Measurements from ENCODE around the gene PRKACA. TPM values are rescaled to one million over a fixed set of nuclear protein-coding genes. Genes with fewer than 3 reads are reported as not detected.

Gene PRKACA
- total RNA-seq, 1 experiment from 2014 or later, result 57.3 TPM

DNA sequence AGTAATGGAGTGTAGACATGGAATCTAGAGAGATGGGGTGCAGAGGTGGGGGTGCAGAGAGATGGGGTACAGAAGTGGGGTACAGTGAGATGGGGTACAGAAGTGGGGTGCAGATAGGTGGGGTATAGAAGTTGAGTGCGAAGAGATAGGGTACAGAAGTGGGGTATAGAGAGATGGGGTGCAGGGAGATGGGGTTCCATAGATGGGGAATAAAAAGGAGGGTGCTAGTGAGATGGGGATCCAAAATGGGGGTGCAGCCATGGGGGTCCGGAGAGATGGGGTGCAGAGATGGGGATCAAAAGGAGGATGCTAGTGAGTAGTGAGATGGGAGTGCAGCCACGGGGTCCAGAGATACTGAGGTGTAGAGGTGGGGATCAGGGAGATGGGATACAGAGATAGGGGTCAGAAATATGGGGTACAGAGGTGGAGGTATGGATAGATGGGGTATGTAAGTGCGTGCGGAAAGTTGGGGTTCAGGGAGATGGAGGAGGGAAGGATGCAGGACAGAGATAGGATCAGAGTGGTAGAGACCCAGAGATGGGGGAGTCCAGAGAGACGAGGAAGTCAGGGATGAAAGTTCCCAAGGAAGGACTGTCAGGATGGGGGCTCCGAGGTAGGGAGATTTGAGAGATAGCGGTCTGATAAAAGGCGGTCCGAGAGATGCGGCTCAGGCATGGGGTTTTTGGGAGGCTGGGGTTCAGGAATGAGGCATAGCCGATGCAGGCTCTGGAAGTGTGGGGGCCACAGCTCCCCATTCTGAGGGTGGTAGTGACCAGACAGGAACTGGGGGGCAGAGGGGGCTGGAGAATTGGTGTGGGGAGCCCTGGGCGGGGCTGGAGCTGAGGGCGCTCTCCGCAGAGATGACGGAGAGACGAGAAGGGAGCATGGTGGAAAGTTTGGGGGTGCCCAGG lies 59.1 kb downstream of the PRKACA start:
- intact Hi-C loops (cut with micrococcal nuclease; ENCODE audit: unreplicated experiment), result no loop called here

DNA sequence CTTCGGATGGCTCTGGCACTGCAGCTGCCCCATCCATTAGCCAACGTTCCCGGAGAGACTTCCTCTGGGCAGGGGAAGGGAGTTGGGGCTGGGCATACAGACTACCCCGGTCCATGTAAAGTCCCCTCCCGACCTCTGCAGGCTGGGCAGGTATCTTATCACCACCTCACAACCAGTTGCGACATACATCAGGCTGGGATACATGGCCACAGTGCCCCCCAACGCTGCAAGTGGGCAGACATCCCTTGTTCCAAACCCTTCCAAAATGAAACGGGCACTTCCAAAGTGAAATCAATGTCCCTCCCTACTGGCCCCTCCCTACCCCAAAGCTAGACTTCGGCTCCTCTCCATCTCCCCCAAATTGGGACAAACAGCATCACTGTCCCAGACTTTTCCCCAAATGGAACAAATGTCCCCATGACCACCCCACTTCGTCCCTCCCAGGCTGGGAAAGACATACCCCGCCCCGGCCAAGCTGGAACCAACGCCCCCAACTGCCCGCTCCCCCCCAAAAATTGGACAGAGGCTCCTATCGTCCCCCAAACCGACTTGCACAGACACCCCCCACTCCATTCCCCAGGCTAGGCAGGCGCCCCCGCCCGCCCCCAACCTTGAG lies 60.7 kb downstream of the PRKACA start:
- DNase-seq, result no peak
- H3K4me3 Mint-ChIP-seq (ENCODE audit: low read depth, unreplicated experiment), result no peak overlapping the region
- H3K27ac Mint-ChIP-seq (ENCODE audit: unreplicated experiment), result no peak overlapping the region
- H3K4me1 Mint-ChIP-seq (ENCODE audit: low read depth, unreplicated experiment), result no peaks in the 10 kb centered on the region
- H3K9me3 Mint-ChIP-seq (ENCODE audit: low read depth, unreplicated experiment), result no peaks in the 10 kb centered on the region
- H3K36me3 Mint-ChIP-seq (ENCODE audit: insufficient read depth, unreplicated experiment), result peaks cover 32% of the 10 kb centered on the region
- CTCF ChIA-PET, result interaction anchor here (0.6 kb wide), 1 partner anchor 24 kb away, joined by 3 read pairs; no protein-coding TSS in a partner anchor
- no peaks in the 10 kb centered on the region for H3K27me3 Mint-ChIP-seq (ENCODE audit: unreplicated experiment)
- intact Hi-C loops (cut with micrococcal nuclease; ENCODE audit: unreplicated experiment), result no loop called here
- TF ChIP-seq CTCF (IDR thresholded peaks at IDR 0.05; ENCODE audit: unreplicated experiment), result no peak
- no TSS peak for BruUV-seq (replicated peaks)

More for the DNA sequence above, 59.1 kb downstream of the PRKACA start:
- BruUV-seq (replicated peaks), result no TSS peak
- H3K36me3 Mint-ChIP-seq (ENCODE audit: insufficient read depth, unreplicated experiment), result peaks cover 29% of the 10 kb centered on the region
- H3K27me3 Mint-ChIP-seq (ENCODE audit: unreplicated experiment), result no peaks in the 10 kb centered on the region
- H3K9me3 Mint-ChIP-seq (ENCODE audit: low read depth, unreplicated experiment), result no peaks in the 10 kb centered on the region
- H3K4me1 Mint-ChIP-seq (ENCODE audit: low read depth, unreplicated experiment), result no peaks in the 10 kb centered on the region
- TF ChIP-seq CTCF (IDR thresholded peaks at IDR 0.05; ENCODE audit: unreplicated experiment), result no peak
- no peak overlapping the region for H3K4me3 Mint-ChIP-seq (ENCODE audit: low read depth, unreplicated experiment)
- CTCF ChIA-PET, result no interaction called here
- no peak overlapping the region for H3K27ac Mint-ChIP-seq (ENCODE audit: unreplicated experiment)
- no peak for DNase-seq

DNA sequence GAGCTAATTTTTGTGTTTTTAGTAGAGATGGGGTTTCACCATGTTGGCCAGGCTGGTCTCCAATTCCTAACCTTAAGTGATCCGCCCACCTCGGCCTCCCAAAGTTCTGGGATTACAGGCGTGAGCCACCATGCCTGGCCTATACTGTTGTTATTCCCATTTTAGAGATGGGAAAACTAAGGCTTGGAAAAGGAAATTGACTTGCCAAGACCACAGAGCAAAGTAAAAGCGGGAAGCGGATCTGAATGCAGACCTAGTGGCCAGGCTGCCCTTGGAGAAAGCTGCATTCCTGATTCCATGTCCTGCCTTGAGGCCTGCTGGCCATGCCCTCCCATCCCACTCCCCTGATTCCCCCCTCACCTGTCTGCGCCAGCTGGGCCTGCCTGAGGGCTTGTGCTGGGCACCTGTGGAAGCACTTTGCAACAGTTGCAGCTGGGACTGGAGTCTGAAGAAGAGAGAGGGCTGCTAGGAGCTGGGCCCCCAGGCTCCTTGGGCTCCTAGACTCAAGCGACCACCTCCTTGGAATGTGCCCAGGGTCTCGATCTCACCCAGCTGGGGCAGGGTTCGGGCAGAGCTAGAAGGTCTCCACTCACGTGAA lies 61.4 kb downstream of the PRKACA start:
- no peaks in the 10 kb centered on the region for H3K27me3 Mint-ChIP-seq (ENCODE audit: unreplicated experiment)
- intact Hi-C loops (cut with micrococcal nuclease; ENCODE audit: unreplicated experiment), result no loop called here
- CTCF ChIA-PET, result no interaction called here
- no peaks in the 10 kb centered on the region for H3K4me1 Mint-ChIP-seq (ENCODE audit: low read depth, unreplicated experiment)
- no peak overlapping the region for H3K4me3 Mint-ChIP-seq (ENCODE audit: low read depth, unreplicated experiment)
- no peaks in the 10 kb centered on the region for H3K9me3 Mint-ChIP-seq (ENCODE audit: low read depth, unreplicated experiment)
- H3K27ac Mint-ChIP-seq (ENCODE audit: unreplicated experiment), result no peak overlapping the region
- TF ChIP-seq CTCF (IDR thresholded peaks at IDR 0.05; ENCODE audit: unreplicated experiment), result no peak
- BruUV-seq (replicated peaks), result no TSS peak
- peaks cover 26% of the 10 kb centered on the region for H3K36me3 Mint-ChIP-seq (ENCODE audit: insufficient read depth, unreplicated experiment)
- DNase-seq, result no peak

DNA sequence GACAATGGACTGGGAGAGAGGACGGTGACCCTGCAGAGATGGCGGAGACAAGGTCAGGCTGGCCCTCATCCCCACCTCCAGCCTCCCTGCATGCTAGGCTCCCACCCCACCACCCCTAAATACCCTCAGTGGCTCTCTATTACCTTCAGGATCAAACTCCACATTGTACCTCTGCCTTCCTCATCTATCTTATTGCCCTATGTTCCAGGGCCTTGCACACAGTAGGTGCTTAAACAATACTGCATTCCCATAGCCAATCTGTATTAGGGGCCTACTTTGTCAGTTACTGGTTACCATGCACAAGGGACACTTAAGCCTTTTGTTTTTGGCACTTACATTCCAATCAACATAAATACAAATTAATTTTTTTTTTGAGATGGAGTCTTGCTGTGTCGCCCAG lies 62.2 kb downstream of the PRKACA start:
- Mint-ChIP-seq H3K27ac (ENCODE audit: unreplicated experiment) (no peak overlapping the region), H3K27me3 (ENCODE audit: unreplicated experiment) (no peaks in the 10 kb centered on the region), H3K4me1 (ENCODE audit: low read depth, unreplicated experiment) (no peaks in the 10 kb centered on the region), H3K9me3 (ENCODE audit: low read depth, unreplicated experiment) (no peaks in the 10 kb centered on the region), H3K4me3 (ENCODE audit: low read depth, unreplicated experiment) (no peak overlapping the region), H3K36me3 (ENCODE audit: insufficient read depth, unreplicated experiment) (peaks cover 24% of the 10 kb centered on the region)
- intact Hi-C loops (cut with micrococcal nuclease; ENCODE audit: unreplicated experiment), result no loop called here
- no TSS peak for BruUV-seq (replicated peaks)
- CTCF ChIA-PET, result no interaction called here
- no peak for DNase-seq
- TF ChIP-seq CTCF (IDR thresholded peaks at IDR 0.05; ENCODE audit: unreplicated experiment), result no peak
